PC-9 (cell line): ENCODE measurements around the gene IRS1. TPM values are rescaled to one million over a fixed set of nuclear protein-coding genes. Genes with fewer than 3 reads are reported as not detected.

ENCODE experiments used
- BruUV-seq: library from RNA; stranded (reverse); fragments of 400-500 nt; replicated peaks from 2 replicates; lab custom pipeline; 2021; lab: Mats Ljungman, UMichigan
- CTCF ChIA-PET: fragments of 300-600 bp; sonication (Branson Sonifier 250); formaldehyde crosslinking; loops from one replicate; lab custom pipeline; 2022; ENCODE audit warnings: antibody characterized with exemption; lab: Charles Lee
- POLR2A ChIA-PET: fragments of 300-600 bp; sonication (Branson Sonifier 250); formaldehyde crosslinking; loops from one replicate; lab custom pipeline; 2022; ENCODE audit warnings: antibody characterized with exemption; ENCODE audit not compliant: unreplicated experiment; lab: Charles Lee
- DNase-seq, 2 experiments: peaks; one replicate each; pipeline versions ENCODE4 v3.0.0 to v3.0.0-alpha.2; 2015 to 2022; ENCODE audit warnings: mixed read lengths in 1 of 2
- H2AFZ ChIP-seq: fragments of 200-600 bp; sonication (generic); 2 replicates; pipeline ENCODE4 v1.8.1; 2017; ENCODE audit warnings: antibody characterized with exemption
- H3F3A ChIP-seq: fragments of 200-600 bp; sonication (generic); 2 replicates; pipeline ENCODE4 v1.8.1; 2017; ENCODE audit warnings: antibody characterized with exemption, mild to moderate bottlenecking, low read depth; ENCODE audit not compliant: insufficient read depth
- H3K27ac ChIP-seq: fragments of 200-600 bp; sonication (generic); 2 replicates; pipeline ENCODE4 v1.6.1; 2016; ENCODE audit warnings: mixed run types
- H3K27me3 ChIP-seq: fragments of 200-600 bp; sonication (generic); 2 replicates; pipeline ENCODE4 v1.6.1; 2016; ENCODE audit warnings: low read depth, mixed run types; ENCODE audit not compliant: insufficient read depth
- H3K36me3 ChIP-seq: fragments of 200-600 bp; sonication (generic); 2 replicates; pipeline ENCODE4 v1.6.1; 2016; ENCODE audit warnings: low read depth, mixed run types
- H3K4me1 ChIP-seq: fragments of 200-600 bp; sonication (generic); replicated peaks from 2 replicates; pipeline ENCODE4 v1.6.1; 2016; ENCODE audit warnings: mixed run types; ENCODE audit not compliant: insufficient read depth
- H3K4me2 ChIP-seq: fragments of 200-600 bp; sonication (generic); 2 replicates; pipeline ENCODE4 v1.6.1; 2017; ENCODE audit warnings: mixed run types
- H3K4me3 ChIP-seq: fragments of 200-600 bp; sonication (generic); 2 replicates; pipeline ENCODE4 v1.6.1; 2016; ENCODE audit warnings: mixed run types
- H3K79me2 ChIP-seq: fragments of 200-600 bp; sonication (generic); 2 replicates; pipeline ENCODE4 v1.6.1; 2017; ENCODE audit warnings: low read depth, mixed run types
- H3K9me2 ChIP-seq: fragments of 200-600 bp; sonication (generic); 2 replicates; pipeline ENCODE4 v1.8.1; 2017; ENCODE audit warnings: mild to moderate bottlenecking; ENCODE audit not compliant: insufficient read depth
- H3K9me3 ChIP-seq: fragments of 200-600 bp; sonication (generic); 2 replicates; pipeline ENCODE4 v1.8.1; 2016; ENCODE audit warnings: low read depth; ENCODE audit not compliant: insufficient read depth
- H4K20me1 ChIP-seq: fragments of 200-600 bp; sonication (generic); 2 replicates; pipeline ENCODE4 v1.8.1; 2017; ENCODE audit not compliant: insufficient read depth
- EZH2 ChIP-seq: fragments of 200-600 bp; sonication (generic); IDR thresholded peaks from 2 replicates; pipeline ENCODE4 v1.8.0; 2017; ENCODE audit warnings: antibody characterized with exemption, low read depth
- intact Hi-C: fragments of 100-400 bp; cut with micrococcal nuclease; formaldehyde crosslinking; loops from one replicate; pipeline ENCODE4 v1.10.0; 2022; ENCODE audit not compliant: unreplicated experiment
- total RNA-seq: library from RNA; stranded (reverse); gene quantifications from 2 replicates; pipeline ENCODE4 v1.2.3, GENCODE V29; 2021
- TF ChIP-seq, protein P1 (sequence below): fragments of 200-600 bp; sonication (generic); conservative IDR thresholded peaks from 2 replicates; pipeline ENCODE4 v1.6.1; 2017; ENCODE audit warnings: mixed run types, antibody characterized with exemption, mild to moderate bottlenecking, moderate library complexity

IRS1 gene
- total RNA-seq, 1 experiment from 2014 or later = 28.6 TPM

DNA sequence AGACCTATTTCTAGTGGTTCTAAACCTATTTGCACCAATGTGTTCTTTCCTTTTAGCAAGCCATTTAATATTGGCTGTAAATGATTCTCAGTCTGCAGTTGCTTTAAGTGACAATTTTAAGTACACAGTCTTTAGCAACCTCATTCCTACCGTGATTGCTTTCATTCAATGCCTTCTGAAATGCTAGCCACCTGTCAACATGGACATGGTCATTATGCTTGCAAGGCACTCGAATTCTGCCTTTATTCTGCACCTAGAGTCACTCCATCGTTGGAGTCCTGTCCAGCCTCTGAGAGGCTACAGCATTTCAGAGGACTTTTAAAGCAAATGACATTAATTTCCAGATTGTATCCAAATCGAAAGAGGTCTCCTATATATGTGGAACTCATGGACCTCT is 115.1 kb downstream of the IRS1 start:
- intact Hi-C loops = no loop called here
- Histone ChIP-seq H3K27ac (no peak overlapping the region), H3K9me2 (no peaks in the 10 kb centered on the region), H3K36me3 (no peaks in the 10 kb centered on the region), H4K20me1 (no peaks in the 10 kb centered on the region), H3K4me1 (no peaks in the 10 kb centered on the region), H3K79me2 (no peaks in the 10 kb centered on the region), H2AFZ (no peak overlapping the region), H3F3A (no peaks in the 10 kb centered on the region), H3K9me3 (peaks cover 6% of the 10 kb centered on the region; the same call in 1 of the 2 replicates), H3K27me3 (no peaks in the 10 kb centered on the region), H3K4me2 (no peak overlapping the region), H3K4me3 (no peak overlapping the region)
- CTCF ChIA-PET = no interaction called here
- no peak for DNase-seq
- no peak for TF ChIP-seq EZH2
- TF ChIP-seq, protein P1, sequence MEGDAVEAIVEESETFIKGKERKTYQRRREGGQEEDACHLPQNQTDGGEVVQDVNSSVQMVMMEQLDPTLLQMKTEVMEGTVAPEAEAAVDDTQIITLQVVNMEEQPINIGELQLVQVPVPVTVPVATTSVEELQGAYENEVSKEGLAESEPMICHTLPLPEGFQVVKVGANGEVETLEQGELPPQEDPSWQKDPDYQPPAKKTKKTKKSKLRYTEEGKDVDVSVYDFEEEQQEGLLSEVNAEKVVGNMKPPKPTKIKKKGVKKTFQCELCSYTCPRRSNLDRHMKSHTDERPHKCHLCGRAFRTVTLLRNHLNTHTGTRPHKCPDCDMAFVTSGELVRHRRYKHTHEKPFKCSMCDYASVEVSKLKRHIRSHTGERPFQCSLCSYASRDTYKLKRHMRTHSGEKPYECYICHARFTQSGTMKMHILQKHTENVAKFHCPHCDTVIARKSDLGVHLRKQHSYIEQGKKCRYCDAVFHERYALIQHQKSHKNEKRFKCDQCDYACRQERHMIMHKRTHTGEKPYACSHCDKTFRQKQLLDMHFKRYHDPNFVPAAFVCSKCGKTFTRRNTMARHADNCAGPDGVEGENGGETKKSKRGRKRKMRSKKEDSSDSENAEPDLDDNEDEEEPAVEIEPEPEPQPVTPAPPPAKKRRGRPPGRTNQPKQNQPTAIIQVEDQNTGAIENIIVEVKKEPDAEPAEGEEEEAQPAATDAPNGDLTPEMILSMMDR = no peak
- no TSS peak for BruUV-seq
- POLR2A ChIA-PET = no interaction called here

DNA sequence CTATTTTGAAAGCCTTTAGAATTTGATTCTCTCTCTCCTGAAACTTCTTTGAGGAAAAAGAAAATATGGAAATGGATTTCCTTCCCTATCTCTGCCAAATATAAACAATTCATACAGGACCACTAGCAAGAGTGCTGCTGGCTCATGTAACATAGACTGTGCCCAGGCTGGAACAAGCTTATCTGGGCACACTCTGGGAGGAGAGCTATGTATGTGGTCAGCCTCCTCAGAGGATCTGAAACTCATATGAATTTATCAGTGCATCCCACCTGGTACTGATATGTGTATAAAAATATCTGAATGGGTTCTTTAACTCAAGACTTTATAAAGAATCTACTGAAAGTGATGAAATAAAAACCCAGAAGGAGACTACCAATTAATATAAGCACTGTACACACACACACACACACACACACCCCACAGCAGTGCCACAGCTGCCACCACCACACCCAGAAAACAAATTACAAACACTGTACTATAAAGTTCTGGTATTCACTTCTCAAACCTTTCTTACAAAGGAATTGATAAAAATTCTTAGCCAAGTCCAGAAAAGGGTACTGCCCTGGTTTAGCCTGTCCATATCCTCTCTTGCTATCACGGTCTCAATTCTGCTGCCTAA is 115.6 kb downstream of the IRS1 start:
- no peak for DNase-seq
- POLR2A ChIA-PET = no interaction called here
- CTCF ChIA-PET = no interaction called here
- H4K20me1 ChIP-seq = no peaks in the 10 kb centered on the region
- H3K36me3 ChIP-seq = no peaks in the 10 kb centered on the region
- no peak overlapping the region for H3K4me3 ChIP-seq
- peaks cover 6% of the 10 kb centered on the region; the same call in 1 of the 2 replicates for H3K9me3 ChIP-seq
- H3K27ac ChIP-seq = no peak overlapping the region
- no peaks in the 10 kb centered on the region for H3K27me3 ChIP-seq
- no peak overlapping the region for H3K4me2 ChIP-seq
- BruUV-seq = no TSS peak
- no peak overlapping the region for H2AFZ ChIP-seq
- H3K9me2 ChIP-seq = no peaks in the 10 kb centered on the region
- no peaks in the 10 kb centered on the region for H3F3A ChIP-seq
- TF ChIP-seq EZH2 = no peak
- TF ChIP-seq, protein P1 = no peak
- intact Hi-C loops = no loop called here
- no peaks in the 10 kb centered on the region for H3K4me1 ChIP-seq
- H3K79me2 ChIP-seq = no peaks in the 10 kb centered on the region

DNA sequence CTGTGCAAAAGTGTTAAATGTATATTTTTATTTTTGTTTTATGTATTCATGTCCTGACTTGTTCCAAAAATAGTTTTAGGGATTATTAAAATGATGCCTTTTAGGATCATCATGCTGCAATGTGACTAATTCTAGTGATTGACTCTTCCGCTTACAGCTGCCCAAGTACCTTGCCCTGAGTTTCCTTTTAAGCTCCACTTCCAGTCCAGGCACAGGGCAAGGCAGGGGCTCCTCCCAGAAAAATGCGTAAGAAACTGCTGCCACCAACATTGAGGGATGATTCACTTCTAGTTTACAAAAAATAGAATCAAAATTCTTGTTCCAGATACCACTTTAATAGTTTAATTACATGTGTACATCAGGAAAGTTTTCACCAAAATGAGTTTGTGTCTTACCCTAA is 116.4 kb downstream of the IRS1 start:
- no TSS peak for BruUV-seq
- TF ChIP-seq, protein P1 = no peak
- TF ChIP-seq EZH2 = no peak
- ChIA-PET POLR2A (no interaction called here), CTCF (no interaction called here)
- no peak for DNase-seq
- intact Hi-C loops = no loop called here
- H2AFZ ChIP-seq = no peak overlapping the region
- peaks cover under 1% of the 10 kb centered on the region; the same call in 1 of the 2 replicates for H3K9me3 ChIP-seq
- H3K9me2 ChIP-seq = no peaks in the 10 kb centered on the region
- H3K27me3 ChIP-seq = no peaks in the 10 kb centered on the region
- no peaks in the 10 kb centered on the region for H3K36me3 ChIP-seq
- no peaks in the 10 kb centered on the region for H3F3A ChIP-seq
- H3K79me2 ChIP-seq = no peaks in the 10 kb centered on the region
- H3K4me2 ChIP-seq = no peak overlapping the region
- H3K27ac ChIP-seq = no peak overlapping the region
- no peak overlapping the region for H3K4me3 ChIP-seq
- H3K4me1 ChIP-seq = no peaks in the 10 kb centered on the region
- no peaks in the 10 kb centered on the region for H4K20me1 ChIP-seq

Other genes with a start within 250 kb of the IRS1 start
- gene RHBDD1, start 36.2 kb upstream of the IRS1 start, total RNA-seq = 22.3 and 23.2 TPM in 2 replicates